Right atrium auricular region (tissue), 2 donors: ENCODE results near the gene EVI5L. TPM values are rescaled to one million over a fixed set of nuclear protein-coding genes. Genes with fewer than 3 reads are reported as not detected.

Experiments
- DNase-seq: peaks from one replicate; pipeline ENCODE4 v3.0.0-alpha.2; 2019; ENCODE audit warnings: low spot score
- H3K27ac ChIP-seq, 2 donors: fragments of 200-600 bp; sonication (generic); 1 replicate in 1 of 2; 2 replicates in 1 of 2; pipeline ENCODE4 v1.5.1; 2016 to 2019
- H3K27me3 ChIP-seq, 2 donors: fragments of 200-600 bp; sonication (generic); one replicate each; pipeline versions ENCODE4 v1.5.1 to v1.6.0; 2017 to 2019
- H3K36me3 ChIP-seq: fragments of 200-600 bp; sonication (generic); one replicate; pipeline ENCODE4 v1.5.1; 2016
- H3K4me1 ChIP-seq, 2 donors: fragments of 200-600 bp; sonication (generic); one replicate each; pipeline versions ENCODE4 v1.5.1 to v1.6.0; 2017 to 2019
- H3K4me3 ChIP-seq, 2 donors: fragments of 200-600 bp; sonication (generic); 1 replicate in 1 of 2; 2 replicates in 1 of 2; pipeline ENCODE4 v1.5.1; 2017 to 2019; ENCODE audit warnings: mild to moderate bottlenecking in 1 of 2, moderate library complexity in 1 of 2
- H3K9me3 ChIP-seq, 2 donors: fragments of 200-600 bp; sonication (generic); one replicate each; pipeline ENCODE4 v1.5.1; 2019
- CTCF ChIP-seq, 2 donors: fragments of 200-600 bp; sonication (generic); IDR thresholded peaks; one replicate each; pipeline ENCODE4 v1.5.1; 2019; ENCODE audit warnings: antibody characterized with exemption in 2 of 2
- total RNA-seq, 2 donors: library from RNA; depleted of rRNA; stranded (reverse); fragments of >200 nt; gene quantifications; one replicate each; pipeline ENCODE4 v1.1.0, GENCODE V29; 2016

The EVI5L gene
- total RNA-seq, 2 donors from 2014 or later: 14.2 to 17.4 TPM

GRCh38 chr19:7874076-7874896, 44.3 kb downstream of the EVI5L start, which contains the start of gene PRR36:
Gene PRR36 (minus strand): TSS chr19:7874390. CDS start chr19:7873689, 701 bp downstream.
- H3K9me3 ChIP-seq: no peaks in the 10 kb centered on the region
- no peak for TF ChIP-seq CTCF (IDR thresholded peaks at IDR 0.05)
- H3K4me3 ChIP-seq: peak within 1 kb of the TSS; percentile 30 to 50
- H3K36me3 ChIP-seq: no peaks in the 10 kb centered on the region
- H3K27me3 ChIP-seq: peaks cover 0 to 5% of the 10 kb centered on the region in 2 donors
- no peak within 1 kb of the TSS for H3K27ac ChIP-seq
- DNase-seq: no peak
- H3K4me1 ChIP-seq: peaks cover 0 to 38% of the 10 kb centered on the region in 2 donors

- H3K27me3 ChIP-seq: peaks cover 0 to 5% of the 10 kb centered on the region in 2 donors
- no peaks in the 10 kb centered on the region for H3K9me3 ChIP-seq
- H3K4me3 ChIP-seq: peak overlapping the region; percentile 30 to 50
- no peak overlapping the region for H3K27ac ChIP-seq
- H3K4me1 ChIP-seq: peaks cover 0 to 32% of the 10 kb centered on the region in 2 donors
- TF ChIP-seq CTCF (IDR thresholded peaks at IDR 0.05): no peak
- no peaks in the 10 kb centered on the region for H3K36me3 ChIP-seq
- no peak for DNase-seq
These were observed 44.9 kb downstream of the EVI5L start for GRCh38 chr19:7874897-7875273.

- peaks cover 0 to 5% of the 10 kb centered on the region in 2 donors for H3K27me3 ChIP-seq
- DNase-seq: no peak
- peaks cover 0 to 17% of the 10 kb centered on the region in 2 donors for H3K4me1 ChIP-seq
- H3K4me3 ChIP-seq: no peak overlapping the region
- no peaks in the 10 kb centered on the region for H3K36me3 ChIP-seq
- H3K9me3 ChIP-seq: no peaks in the 10 kb centered on the region
- TF ChIP-seq CTCF (IDR thresholded peaks at IDR 0.05): no peak
- H3K27ac ChIP-seq: no peak overlapping the region
These were observed 47.3 kb downstream of the EVI5L start for GRCh38 chr19:7877249-7877836.

- Histone ChIP-seq H3K4me1 (peaks cover 0 to 4% of the 10 kb centered on the region in 2 donors), H3K4me3 (no peak overlapping the region), H3K27me3 (no peaks in the 10 kb centered on the region), H3K9me3 (no peaks in the 10 kb centered on the region), H3K27ac (no peak overlapping the region), H3K36me3 (no peaks in the 10 kb centered on the region)
- DNase-seq: no peak
- no peak for TF ChIP-seq CTCF (IDR thresholded peaks at IDR 0.05)
These were observed 49.2 kb downstream of the EVI5L start for GRCh38 chr19:7879111-7879807.

GRCh38 chr19:7879836-7880235, 49.8 kb downstream of the EVI5L start:
- no peaks in the 10 kb centered on the region for H3K9me3 ChIP-seq
- TF ChIP-seq CTCF (IDR thresholded peaks at IDR 0.05): no peak
- no peak overlapping the region for H3K27ac ChIP-seq
- H3K27me3 ChIP-seq: no peaks in the 10 kb centered on the region
- no peak for DNase-seq
- H3K36me3 ChIP-seq: no peaks in the 10 kb centered on the region
- no peaks in the 10 kb centered on the region for H3K4me1 ChIP-seq
- no peak overlapping the region for H3K4me3 ChIP-seq
